Erythroblast (primary cell): Measurements from ENCODE around the gene SELENOW.

Experiments used
- GATA1 ChIP-seq: IDR thresholded peaks from 2 replicates; pipeline ENCODE4 v1.6.1; 2011; ENCODE audit warnings: low read depth, mild to moderate bottlenecking, control low read depth, low read length, moderate library complexity
- POLR2A ChIP-seq: IDR thresholded peaks from 2 replicates; pipeline ENCODE4 v1.6.1; 2011; ENCODE audit warnings: mild to moderate bottlenecking, low read length

- TF ChIP-seq POLR2A (no peak), GATA1 (no peak)
These were observed 9.0 kb upstream of the SELENOW start for GRCh38 chr19:47769534-47769933.
